Measurements from ENCODE around the gene CCDC51.

The CCDC51 gene

DNA sequence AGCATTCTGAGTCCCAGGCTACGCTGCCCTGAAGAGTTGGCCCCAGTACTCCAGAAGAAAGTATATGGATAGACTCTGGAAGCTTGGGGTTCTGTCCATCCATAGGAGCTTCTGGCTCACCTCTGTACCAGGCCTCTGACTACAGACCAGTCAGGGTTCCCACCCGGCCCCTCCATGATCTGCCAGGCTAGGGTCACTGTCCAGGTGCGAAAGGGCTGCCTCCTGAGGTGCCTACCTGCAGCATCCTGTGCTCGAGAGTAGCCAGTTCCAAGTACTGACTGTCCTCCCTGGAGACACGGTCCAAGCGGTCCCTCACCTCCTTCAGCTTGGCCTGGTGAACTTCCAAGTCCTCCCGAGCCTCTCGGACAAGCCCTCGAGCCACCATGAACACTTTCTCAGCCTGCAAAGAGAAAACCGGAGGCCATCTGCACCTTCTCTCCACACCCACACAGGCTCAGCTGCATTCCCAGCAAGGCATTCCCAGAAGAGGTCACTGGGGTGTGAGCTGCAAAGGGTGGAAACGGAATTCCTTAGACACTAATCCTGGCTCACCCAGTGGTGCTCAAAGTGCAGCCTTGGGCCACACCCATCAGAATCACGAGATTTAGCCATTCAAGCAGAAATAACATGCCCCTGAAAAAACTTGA is 6.3 kb downstream of the CCDC51 start:
- no peak for DNase-seq (ENCODE audit: low spot score)

GRCh38 chr3:48432411-48433371 is 7.2 kb downstream of the CCDC51 start:
- DNase-seq (ENCODE audit: low spot score) = no peak

- DNase-seq (ENCODE audit: low spot score) = no peak
Observed at GRCh38 chr3:48431224-48432029, 8.5 kb downstream of the CCDC51 start.

DNA sequence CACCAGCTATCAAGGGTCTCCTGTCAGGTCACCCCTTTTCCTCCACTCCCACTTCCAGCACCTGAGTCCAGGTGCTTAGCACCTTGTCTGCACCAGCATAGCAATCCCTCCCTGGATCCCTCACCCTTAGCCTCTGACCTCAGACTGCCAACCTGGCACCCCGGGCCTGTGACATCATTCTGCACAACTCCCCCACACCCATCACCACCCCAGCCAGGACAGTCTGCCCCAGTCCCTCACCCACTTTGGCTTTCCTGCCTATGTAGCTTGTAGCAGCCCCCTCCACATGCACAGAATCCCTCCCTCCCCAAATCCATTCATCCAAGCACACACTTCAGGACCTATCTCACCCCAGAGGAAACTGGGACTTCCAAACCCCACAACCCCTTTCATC is 9.2 kb downstream of the CCDC51 start:
- no peak for DNase-seq (ENCODE audit: low spot score)

GRCh38 chr3:48429960-48430707 is 9.8 kb downstream of the CCDC51 start, which contains the start of gene PLXNB1:
Gene PLXNB1, minus strand, starts transcription at chr3:48430086. Its CDS starts 5,475 bp downstream, at chr3:48424611.
- DNase-seq (ENCODE audit: low spot score) = no peak

- DNase-seq (ENCODE audit: low spot score) = peak; percentile 90
Observed at GRCh38 chr3:48429317-48429959, 10.5 kb downstream of the CCDC51 start.

DNA sequence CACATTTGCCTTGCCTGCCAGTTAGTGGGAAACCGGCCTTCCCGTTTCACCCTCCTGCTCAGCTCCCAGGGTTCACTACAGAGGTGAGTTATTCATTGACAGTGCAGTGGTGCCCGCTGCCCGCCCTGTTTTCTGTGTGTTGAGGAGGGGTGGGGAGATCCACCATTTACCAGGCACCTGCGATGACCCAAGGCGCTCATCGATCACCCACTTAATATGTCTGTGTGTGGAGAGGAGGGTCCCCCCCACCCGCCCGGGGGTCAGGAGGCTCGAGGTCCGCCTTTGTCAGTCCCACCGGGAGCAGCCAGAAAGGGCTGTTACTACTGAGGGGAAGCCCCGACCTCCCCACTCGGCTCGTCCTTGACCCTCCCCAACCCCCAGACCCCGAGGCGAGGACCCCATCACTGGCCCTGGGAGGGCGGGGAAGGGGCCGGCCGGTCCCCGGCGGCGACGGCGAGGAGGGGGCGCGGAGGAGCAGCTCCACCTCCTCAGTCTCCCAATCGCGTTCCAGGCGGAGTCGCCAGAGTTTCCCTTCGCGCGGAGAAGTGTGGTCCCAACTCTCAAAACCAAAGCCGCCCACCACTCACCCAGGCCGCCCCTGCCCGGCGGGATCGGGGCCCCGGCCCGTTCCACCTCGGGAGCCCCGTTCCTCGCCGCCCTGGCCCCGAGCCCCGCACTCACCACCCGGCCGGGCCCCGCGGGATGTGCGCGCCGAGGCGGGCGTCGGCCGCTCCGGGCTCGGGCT is 11.2 kb downstream of the CCDC51 start:
- DNase-seq (ENCODE audit: low spot score) = no peak

GRCh38 chr3:48428088-48428571 is 11.8 kb downstream of the CCDC51 start:
- no peak for DNase-seq (ENCODE audit: low spot score)

DNA sequence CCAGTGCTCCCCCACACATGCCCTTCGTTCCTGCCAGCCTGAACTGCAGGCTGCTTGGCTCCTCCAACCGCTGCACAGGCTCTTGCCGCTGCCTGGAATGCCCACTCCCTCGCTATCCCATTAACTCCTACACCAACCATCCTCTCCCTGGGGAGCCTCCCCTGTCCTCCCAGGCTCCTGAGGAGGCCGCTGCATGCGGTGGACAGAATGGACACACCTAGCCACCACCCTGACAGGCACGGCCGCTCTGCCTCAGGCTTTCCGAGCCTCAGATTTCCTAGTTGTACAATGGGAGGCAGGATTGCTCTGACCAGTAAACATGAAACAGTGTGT is 12.3 kb downstream of the CCDC51 start:
- no peak for DNase-seq (ENCODE audit: low spot score)

DNA sequence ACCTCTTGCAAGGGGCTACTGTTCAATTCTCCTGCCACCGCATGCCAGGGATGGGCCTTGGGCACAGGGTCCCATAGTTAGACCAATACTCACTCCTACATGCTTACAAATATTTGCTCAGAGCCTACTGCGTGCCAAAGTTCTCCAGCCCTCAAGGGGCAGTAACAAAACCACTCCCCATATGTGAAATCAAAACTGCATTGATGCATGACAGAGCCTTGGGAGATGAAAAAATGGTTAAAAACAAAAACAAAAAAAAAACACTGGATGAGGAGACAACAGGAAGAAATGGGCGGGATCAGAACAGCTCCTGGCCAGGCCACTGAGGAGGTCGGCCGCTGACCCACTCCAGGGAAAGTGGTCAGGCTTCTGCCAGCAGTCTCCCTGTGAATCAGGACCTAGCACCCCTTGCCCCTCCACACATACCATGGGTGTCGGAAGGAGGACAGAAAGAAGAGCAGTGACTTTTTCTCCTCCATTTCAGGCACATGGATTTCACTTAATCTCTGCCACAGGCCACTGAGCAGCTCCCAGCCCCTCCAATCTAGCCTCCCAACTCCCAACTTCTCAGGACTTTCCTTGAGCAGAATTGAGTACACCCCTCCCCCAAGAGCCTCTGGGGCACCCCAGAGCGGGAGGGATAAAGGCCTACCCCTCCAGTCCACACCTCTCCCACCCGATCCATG is 12.8 kb downstream of the CCDC51 start:
- no peak for DNase-seq (ENCODE audit: low spot score)

GRCh38 chr3:48426401-48426909 is 13.5 kb downstream of the CCDC51 start:
- no peak for DNase-seq (ENCODE audit: low spot score)

- no peak for DNase-seq (ENCODE audit: low spot score)
Observed at GRCh38 chr3:48425281-48425812, 14.6 kb downstream of the CCDC51 start.

GRCh38 chr3:48423883-48424695 is 15.8 kb downstream of the CCDC51 start:
- no peak for DNase-seq (ENCODE audit: low spot score)

DNA sequence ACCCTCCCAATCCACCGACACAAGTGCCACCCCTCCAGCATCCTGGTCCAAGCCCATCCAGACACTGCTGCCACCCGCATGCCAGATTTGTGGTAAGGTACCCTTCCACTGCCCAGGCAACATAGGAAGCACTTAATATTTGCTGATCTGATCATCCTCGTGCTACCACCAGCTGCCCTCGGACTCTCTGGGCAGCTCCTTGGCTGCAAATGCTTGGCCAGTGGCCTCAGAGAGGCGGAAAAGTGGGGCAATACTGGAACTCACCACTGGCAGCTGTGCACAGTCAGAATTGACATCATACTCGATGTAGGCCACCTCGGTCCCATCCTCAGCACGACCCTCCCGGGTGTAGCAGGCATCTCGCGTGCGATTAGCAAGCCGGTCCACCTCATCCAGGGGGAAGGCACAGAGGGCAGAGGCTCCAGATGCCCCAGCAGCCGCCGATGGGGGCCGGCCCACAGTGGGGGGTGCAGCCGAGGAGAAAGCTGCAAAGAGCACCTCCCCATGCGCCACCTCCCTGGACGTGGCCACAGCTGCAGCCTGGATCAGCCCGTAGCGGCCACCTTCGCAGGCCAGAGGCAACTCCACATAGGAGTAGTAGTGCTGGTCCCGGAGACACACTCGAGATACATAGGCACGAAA is 16.6 kb downstream of the CCDC51 start:
- no peak for DNase-seq (ENCODE audit: low spot score)

GRCh38 chr3:48422681-48423080 is 17.2 kb downstream of the CCDC51 start:
- DNase-seq (ENCODE audit: low spot score) = no peak

DNA sequence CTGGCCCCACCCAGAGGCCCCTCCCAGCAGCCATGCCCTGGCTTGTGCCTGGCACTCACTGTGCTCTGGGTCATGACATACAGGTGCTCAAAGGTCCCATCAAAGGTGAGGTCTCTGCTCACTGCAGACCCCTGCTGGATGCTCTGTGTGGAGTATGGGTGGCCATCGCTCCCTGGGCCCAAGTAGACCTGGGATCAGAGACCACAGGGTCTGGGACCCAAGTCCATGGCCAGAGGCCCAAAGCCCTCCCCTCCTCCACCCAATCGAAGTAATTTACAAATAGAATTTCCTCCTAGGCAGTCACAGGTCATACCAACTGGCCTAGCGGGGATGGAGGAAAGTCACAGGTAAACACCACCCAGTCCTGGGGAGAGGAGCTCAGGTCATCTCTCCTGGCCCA is 17.6 kb downstream of the CCDC51 start:
- DNase-seq (ENCODE audit: low spot score) = no peak

- no peak for DNase-seq (ENCODE audit: low spot score)
Observed at GRCh38 chr3:48420561-48420960, 19.4 kb downstream of the CCDC51 start.

- DNase-seq (ENCODE audit: low spot score) = no peak
Observed at GRCh38 chr3:48419597-48419996, 20.3 kb downstream of the CCDC51 start.

Measured in D341Med (cell line).